Mucosa of stomach (tissue), 1 donor: ENCODE results near the gene BIN1.

Experiments used
- H3K27me3 ChIP-seq: one replicate; pipeline ENCODE4 v1.7.0; 2013; ENCODE audit warnings: mild to moderate bottlenecking, low read length; ENCODE audit not compliant: control insufficient read depth, insufficient read depth
- H3K36me3 ChIP-seq: one replicate; pipeline ENCODE4 v1.7.0; 2013; ENCODE audit warnings: low read length; ENCODE audit not compliant: control insufficient read depth, insufficient read depth
- H3K4me1 ChIP-seq: one replicate; pipeline ENCODE4 v1.7.0; 2013; ENCODE audit warnings: mild to moderate bottlenecking, low read length; ENCODE audit not compliant: control insufficient read depth, insufficient read depth
- H3K4me3 ChIP-seq: one replicate; pipeline ENCODE4 v1.7.0; 2013; ENCODE audit warnings: low read length
- H3K9ac ChIP-seq: one replicate; pipeline ENCODE4 v1.7.0; 2013; ENCODE audit warnings: mild to moderate bottlenecking, low read length, moderate library complexity
- H3K9me3 ChIP-seq: one replicate; pipeline ENCODE4 v1.7.0; 2013; ENCODE audit warnings: mild to moderate bottlenecking, low read length, moderate library complexity; ENCODE audit not compliant: control insufficient read depth
- donor health status: Pancreatic carcinoma.

Gene BIN1

GRCh38 chr2:127023504-127023903 lies 83.5 kb downstream of the BIN1 start:
- peaks cover 6% of the 10 kb centered on the region for H3K4me1 ChIP-seq
- H3K27me3 ChIP-seq: peaks cover 29% of the 10 kb centered on the region
- H3K36me3 ChIP-seq: no peaks in the 10 kb centered on the region
- no peaks in the 10 kb centered on the region for H3K9me3 ChIP-seq
- no peak overlapping the region for H3K9ac ChIP-seq
- H3K4me3 ChIP-seq: no peak overlapping the region

DNA sequence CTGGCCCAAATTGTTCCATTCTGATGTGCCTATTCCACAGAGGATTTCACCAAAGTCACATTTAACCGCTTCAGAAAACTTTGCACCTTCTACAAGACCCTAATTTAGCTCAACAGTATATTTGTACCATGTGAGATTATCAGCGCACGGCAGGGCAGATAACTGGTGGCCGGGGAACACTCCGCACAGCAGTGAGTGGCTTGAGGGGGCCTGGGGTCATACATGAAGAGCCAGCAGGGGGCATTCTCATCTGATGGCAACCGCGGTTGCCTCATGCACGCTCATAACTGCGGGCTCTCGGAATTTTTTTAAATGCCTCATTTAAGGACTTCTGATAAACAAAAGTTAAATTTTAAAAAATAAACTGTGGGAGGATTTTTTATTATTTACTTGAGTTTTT lies 84.1 kb downstream of the BIN1 start:
- no peak overlapping the region for H3K9ac ChIP-seq

DNA sequence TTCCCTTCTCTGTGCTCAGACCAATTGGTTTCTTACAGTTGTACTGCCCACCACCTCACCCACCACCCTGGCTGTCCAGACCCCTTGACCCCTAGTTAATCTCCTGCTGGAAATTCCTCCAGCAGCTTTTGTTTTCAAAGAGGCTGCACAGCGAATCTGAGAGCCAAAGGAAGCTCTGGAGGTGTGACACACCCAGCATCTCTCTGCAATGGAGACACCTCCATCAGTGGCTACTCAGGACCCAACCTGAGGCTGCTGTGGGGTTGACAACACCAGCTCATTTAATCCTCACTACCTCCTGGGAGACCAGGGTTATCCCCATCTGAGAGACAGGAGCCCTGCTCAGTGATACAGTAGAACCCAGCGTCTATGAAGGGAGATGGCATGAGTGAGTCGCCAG lies 86.4 kb downstream of the BIN1 start:
- no peaks in the 10 kb centered on the region for H3K36me3 ChIP-seq
- peaks cover under 1% of the 10 kb centered on the region for H3K4me1 ChIP-seq
- H3K9me3 ChIP-seq: no peaks in the 10 kb centered on the region
- no peak overlapping the region for H3K9ac ChIP-seq
- H3K4me3 ChIP-seq: no peak overlapping the region
- peaks cover 15% of the 10 kb centered on the region for H3K27me3 ChIP-seq

More for the DNA sequence above, 84.1 kb downstream of the BIN1 start:
- Histone ChIP-seq H3K4me1 (peaks cover 6% of the 10 kb centered on the region), H3K36me3 (no peaks in the 10 kb centered on the region), H3K4me3 (no peak overlapping the region), H3K9me3 (no peaks in the 10 kb centered on the region), H3K27me3 (peaks cover 29% of the 10 kb centered on the region)

- H3K9me3 ChIP-seq: no peaks in the 10 kb centered on the region
- H3K4me1 ChIP-seq: no peaks in the 10 kb centered on the region
- H3K9ac ChIP-seq: no peak overlapping the region
- no peaks in the 10 kb centered on the region for H3K36me3 ChIP-seq
- no peak overlapping the region for H3K4me3 ChIP-seq
- peaks cover 9% of the 10 kb centered on the region for H3K27me3 ChIP-seq
Observed at GRCh38 chr2:127017548-127017947, 89.4 kb downstream of the BIN1 start.

DNA sequence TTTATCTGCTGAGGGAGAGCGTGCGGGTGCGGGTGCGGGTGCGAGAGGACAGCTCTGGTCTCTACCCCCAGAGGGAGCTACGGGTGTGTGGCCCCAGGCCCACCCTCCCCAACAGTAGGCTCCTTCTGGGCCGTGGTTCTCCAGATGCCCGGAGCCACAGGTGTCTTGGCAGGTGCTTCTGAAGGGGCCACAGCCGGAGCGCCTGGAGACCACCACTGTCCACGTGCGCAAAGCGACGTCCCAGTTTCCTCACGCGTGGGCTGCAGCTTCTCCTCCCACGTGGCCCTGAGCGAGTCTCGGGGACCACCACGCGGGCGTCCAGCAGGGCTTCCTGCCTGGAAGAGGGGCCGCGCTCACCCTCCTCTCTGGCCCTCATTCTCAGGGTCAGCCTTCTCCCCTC lies 90.6 kb downstream of the BIN1 start:
- Histone ChIP-seq H3K4me1 (no peaks in the 10 kb centered on the region), H3K27me3 (peaks cover 9% of the 10 kb centered on the region), H3K4me3 (no peak overlapping the region), H3K9me3 (no peaks in the 10 kb centered on the region), H3K36me3 (no peaks in the 10 kb centered on the region), H3K9ac (no peak overlapping the region)

GRCh38 chr2:127015106-127015910 lies 91.6 kb downstream of the BIN1 start:
- Histone ChIP-seq H3K36me3 (no peaks in the 10 kb centered on the region), H3K4me3 (no peak overlapping the region), H3K9ac (no peak overlapping the region), H3K9me3 (no peaks in the 10 kb centered on the region), H3K27me3 (peaks cover 14% of the 10 kb centered on the region), H3K4me1 (no peaks in the 10 kb centered on the region)

- Histone ChIP-seq H3K4me1 (no peaks in the 10 kb centered on the region), H3K36me3 (no peaks in the 10 kb centered on the region), H3K9ac (no peak overlapping the region), H3K9me3 (no peaks in the 10 kb centered on the region), H3K4me3 (no peak overlapping the region), H3K27me3 (peaks cover 14% of the 10 kb centered on the region)
Observed at GRCh38 chr2:127014630-127015029, 92.3 kb downstream of the BIN1 start.

GRCh38 chr2:127014224-127014623 lies 92.7 kb downstream of the BIN1 start:
- H3K27me3 ChIP-seq: peaks cover 14% of the 10 kb centered on the region
- H3K4me3 ChIP-seq: no peak overlapping the region
- H3K9ac ChIP-seq: no peak overlapping the region
- H3K36me3 ChIP-seq: no peaks in the 10 kb centered on the region
- no peaks in the 10 kb centered on the region for H3K9me3 ChIP-seq
- H3K4me1 ChIP-seq: no peaks in the 10 kb centered on the region

DNA sequence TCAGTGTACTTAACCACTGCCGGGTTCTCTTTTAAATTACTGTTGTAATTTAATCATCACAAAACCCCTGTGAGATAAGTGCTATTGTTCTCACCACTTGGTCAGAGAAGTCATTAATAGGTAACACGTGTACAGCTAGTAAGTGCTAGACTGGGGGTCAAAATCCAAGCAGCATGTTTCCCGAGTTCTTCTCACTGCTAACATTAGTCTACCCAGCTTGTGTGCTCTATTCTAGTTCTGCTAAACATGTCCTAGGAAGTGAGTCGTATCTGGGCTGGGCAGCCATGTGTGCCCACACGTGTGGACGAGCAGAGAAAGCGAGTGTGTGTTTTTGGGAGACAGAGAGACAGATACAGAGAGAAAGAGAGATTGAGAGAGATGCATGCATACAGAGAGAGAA lies 94.1 kb downstream of the BIN1 start:
- Histone ChIP-seq H3K9ac (no peak overlapping the region), H3K4me3 (no peak overlapping the region), H3K36me3 (no peaks in the 10 kb centered on the region), H3K27me3 (peaks cover 14% of the 10 kb centered on the region), H3K4me1 (no peaks in the 10 kb centered on the region), H3K9me3 (no peaks in the 10 kb centered on the region)

- H3K9ac ChIP-seq: no peak overlapping the region
- H3K27me3 ChIP-seq: peaks cover 14% of the 10 kb centered on the region
Observed at GRCh38 chr2:127012215-127012614, 94.7 kb downstream of the BIN1 start.

DNA sequence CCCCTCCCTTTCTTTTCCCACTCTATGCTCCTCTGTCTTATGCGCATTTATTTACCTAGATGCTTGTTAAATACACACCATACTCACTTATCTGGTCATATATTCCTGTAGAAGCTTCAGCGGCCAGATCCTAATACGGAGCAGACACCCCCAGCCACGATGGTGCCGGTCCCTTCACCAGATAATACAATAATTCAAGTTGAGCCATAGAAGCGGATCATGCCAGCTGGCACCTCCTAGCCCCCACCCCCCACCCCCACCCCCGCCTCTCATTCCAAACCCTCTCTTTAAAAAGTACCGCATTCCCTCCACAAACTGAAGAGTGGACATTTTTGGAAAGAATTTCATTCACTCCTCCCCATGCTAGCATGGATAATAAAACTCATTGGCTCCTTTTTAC lies 95.2 kb downstream of the BIN1 start:
- Histone ChIP-seq H3K27me3 (peaks cover 14% of the 10 kb centered on the region), H3K9me3 (no peaks in the 10 kb centered on the region), H3K36me3 (no peaks in the 10 kb centered on the region), H3K4me1 (no peaks in the 10 kb centered on the region), H3K4me3 (no peak overlapping the region), H3K9ac (no peak overlapping the region)

More at GRCh38 chr2:127012215-127012614, 94.7 kb downstream of the BIN1 start:
- no peaks in the 10 kb centered on the region for H3K9me3 ChIP-seq
- H3K4me3 ChIP-seq: no peak overlapping the region
- no peaks in the 10 kb centered on the region for H3K36me3 ChIP-seq
- no peaks in the 10 kb centered on the region for H3K4me1 ChIP-seq

- H3K36me3 ChIP-seq: no peaks in the 10 kb centered on the region
- no peaks in the 10 kb centered on the region for H3K4me1 ChIP-seq
- H3K4me3 ChIP-seq: no peak overlapping the region
- peaks cover 14% of the 10 kb centered on the region for H3K27me3 ChIP-seq
- no peak overlapping the region for H3K9ac ChIP-seq
- no peaks in the 10 kb centered on the region for H3K9me3 ChIP-seq
Observed at GRCh38 chr2:127011231-127011661, 95.7 kb downstream of the BIN1 start.
